ENCODE measurements around the gene UBA1.

- TF ChIP-seq POLR2AphosphoS5 (IDR thresholded peaks at IDR 0.05; ENCODE audit: borderline replicate concordance, low read depth, low read length) (no peak), EZH2 (IDR thresholded peaks at IDR 0.05) (no peak)
These were observed 53.8 kb downstream of the UBA1 start for GRCh38 chrX:47247206-47247998.

Data from SK-N-MC (cell line).